ENCODE data around the gene VSX1.

Gene VSX1

DNA sequence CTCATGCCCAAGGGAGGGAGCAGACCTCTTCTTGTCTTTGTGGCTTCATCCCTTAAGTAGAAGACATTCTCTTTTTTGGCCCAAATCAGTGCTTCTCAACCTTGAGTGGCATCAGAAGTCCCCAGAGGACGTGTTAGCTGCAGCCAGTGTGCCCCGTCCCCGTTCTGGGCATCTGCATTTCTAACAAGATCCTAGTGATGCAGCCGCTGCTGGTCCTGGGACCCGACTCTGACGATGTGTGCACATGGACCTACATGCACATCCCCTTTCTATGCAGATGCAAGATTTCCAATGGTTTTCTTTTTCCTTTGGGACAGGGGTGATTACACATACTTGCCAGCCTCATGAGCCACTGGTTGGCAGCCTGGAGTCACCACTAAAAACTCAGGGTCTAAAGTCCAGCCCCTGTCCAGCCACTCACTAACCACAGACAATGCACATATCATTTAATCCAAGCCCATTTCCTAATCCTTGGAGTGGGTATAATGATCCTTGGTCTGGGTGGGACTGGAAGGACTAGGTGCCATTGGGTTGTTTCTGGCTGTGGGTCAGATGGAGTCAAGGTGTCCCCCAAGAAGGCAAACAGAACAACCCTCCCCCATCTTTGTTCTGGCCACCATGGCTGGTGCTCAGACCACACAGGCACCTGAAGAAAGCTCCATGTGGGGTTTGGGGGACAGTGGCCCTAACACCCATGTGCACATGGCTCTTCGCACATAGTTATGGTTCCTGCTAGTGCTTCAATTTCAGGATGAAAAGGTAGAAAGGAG lies 30.4 kb downstream of the VSX1 start:
- no peak for DNase-seq

DNA sequence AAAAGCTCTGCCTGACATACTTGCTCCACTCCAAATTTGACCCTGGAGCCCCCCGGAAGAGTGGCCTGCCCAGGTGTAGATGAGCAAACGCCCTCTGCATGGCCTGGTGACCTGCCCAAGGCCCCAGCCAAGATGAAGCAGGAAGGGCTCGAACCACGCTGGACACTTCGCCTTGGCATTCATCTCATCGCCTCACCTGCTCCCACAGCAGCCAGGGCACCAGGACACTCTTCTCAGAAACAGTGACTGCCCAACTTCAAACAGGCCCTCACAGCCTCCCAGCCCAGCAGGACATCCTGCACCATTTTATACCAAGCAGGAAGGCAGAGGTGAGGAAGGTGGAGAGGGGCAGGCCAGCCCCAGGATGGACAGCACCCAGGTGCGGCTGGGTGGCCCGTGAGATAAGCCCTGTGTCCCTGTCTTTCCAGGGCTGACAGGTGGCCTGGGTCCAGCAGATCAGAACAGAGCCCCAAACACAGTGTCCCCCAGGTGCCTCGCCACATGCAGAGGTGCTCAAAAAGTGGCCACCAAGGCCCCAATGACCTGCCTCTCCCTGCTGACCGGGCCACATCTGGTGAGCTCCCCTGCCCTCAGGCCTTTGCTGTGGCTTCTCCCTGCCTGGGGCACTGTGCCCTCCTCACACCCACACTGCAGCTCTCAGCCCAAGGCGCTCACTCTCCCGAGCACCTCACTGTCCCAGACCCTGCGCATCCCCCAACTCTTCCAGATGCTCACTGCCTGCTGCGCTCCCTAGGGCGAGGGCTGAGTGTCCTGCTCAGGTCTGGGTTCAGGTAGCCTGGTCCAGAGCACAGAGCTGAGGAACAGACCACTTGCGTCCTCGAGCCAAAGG lies 31.2 kb downstream of the VSX1 start:
- no peak for DNase-seq

DNA sequence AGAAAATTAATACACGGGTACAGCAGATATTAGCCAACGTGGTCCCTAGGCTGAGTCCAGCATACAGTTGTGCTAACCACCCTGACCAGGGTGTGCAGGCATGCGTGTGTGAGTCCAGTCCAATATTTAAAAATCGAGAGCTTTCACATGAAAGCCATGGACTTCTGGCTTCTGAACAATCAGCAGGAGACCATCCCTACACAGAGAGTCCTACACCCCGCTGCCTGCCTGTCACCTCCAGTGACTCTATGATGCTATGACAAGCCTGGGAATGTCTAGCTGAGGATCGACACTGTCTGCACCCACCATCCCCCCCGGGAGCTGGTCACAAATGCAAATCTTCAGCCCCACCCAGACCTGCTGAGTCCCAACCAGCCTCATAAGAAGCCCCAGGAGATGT lies 31.9 kb downstream of the VSX1 start:
- DNase-seq: no peak

DNA sequence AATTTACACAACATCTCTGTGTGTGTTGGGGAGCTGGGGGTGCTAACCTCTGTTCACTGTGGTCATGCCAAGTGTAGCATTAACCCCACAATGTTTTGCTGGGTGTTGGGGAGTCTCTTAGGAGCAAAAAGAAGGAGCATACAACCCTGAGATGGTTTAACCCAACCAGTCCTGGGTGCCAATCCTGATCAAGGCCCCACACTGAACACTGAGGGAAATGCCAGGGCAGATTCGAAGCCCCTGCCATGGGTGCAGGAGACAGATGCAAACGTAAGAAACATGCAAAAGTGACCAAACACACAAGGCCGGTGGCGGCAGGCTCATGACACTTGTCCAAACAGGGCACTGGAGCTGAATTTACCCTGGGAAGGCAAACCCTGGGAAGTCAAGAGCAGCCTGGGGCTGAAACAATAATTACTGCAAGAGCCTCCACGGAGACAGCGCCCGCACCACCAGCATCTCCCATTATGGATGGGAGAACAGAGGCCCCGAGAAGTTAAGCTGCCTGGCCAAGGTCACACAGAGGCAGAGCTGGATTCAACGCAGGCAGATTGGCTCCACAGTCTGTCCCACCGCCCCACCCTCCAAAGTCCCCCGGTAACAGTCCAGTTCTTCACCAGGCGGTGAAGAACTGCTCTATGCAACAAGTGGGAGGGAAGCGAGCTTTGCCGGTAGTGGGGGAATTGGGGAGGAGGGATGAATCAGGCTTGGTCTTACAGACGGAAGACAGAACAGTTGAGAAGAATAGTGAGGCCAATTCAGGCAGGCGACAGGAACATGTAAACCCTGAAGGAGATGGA lies 32.5 kb downstream of the VSX1 start:
- DNase-seq: no peak

DNA sequence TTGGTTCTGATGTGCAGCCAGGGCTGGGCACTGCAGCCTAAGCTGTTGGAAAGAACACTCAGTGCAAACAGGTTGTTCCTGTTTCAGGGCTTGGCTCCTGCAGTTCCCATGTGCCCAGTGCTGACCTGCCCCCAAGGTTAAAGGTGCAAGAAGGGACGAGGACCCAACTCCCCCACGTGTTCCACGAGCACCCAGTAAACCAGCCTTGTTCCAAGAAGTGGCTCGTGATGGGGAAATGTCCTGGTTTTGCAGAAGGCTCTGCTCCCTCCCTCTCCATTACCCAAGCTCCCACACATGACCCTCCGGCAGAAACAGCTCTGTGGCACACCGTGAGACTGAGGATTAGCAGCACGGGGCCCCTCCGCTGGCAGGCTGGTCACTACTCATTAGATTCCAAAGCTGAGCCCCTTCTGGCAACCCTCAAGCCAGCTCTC lies 33.4 kb downstream of the VSX1 start:
- no peak for DNase-seq

DNA sequence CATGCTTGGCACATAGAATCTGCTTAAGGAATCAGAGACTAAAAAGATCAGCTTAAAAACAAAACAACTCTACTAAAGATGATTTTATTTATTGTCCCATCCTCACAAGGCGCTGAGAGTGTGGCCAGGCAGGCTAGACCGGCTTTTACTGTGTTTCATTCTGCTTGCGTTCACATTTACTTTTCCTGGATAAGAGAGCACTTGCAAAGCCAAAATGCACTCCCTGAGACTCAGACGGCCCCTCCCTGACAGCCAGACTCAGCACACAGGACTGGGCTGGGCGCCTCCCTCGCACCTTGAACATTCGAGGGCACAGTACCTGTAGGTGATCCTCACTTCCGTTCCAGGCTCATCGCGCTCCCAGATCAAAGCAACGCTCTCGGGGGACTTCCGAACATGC lies 34.2 kb downstream of the VSX1 start:
- no peak for DNase-seq

DNA sequence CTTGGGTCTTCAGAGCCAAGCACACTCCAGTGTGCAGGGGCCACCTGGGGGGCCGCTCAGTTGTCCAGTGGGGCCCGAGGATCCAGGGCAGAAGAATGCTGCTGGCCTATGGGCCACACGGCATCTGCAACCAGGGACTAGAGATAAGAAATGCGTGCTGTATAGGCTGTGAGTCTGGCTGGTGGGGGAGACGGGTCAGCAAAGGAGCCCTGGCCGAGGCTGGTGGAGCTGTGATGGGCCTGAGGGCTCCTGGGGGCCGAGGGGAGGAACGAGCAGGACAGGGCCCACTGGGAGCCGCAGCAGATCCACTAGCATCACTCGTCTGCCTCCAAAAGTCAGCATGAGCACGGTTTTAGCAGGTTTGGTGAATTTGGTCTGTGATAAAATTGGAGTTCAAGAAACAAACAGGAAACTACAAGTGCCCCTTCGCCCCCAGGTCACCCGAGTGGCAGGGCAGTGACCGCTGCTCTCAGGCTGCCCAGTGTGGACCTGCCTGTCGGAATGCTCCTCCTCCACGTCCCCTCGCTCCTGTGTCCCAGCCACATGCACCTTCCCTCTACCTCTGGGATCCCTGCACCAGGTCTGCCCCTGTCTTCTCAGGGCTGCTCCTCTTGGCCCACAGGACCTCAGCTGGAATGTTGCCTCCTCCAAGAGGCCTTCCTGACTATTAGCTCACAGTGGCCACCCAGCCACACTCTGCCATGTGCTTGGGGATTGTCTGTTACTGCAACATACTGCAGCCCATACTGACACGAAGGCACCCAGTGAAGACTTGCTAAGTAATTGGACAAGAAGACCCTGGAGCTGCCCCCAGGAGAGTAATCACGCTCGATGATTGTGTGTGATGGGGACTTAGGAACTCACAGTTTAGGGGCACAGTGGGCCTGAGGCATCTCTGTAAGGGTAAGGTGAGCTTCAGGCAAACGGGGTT lies 34.9 kb downstream of the VSX1 start:
- DNase-seq: no peak

DNA sequence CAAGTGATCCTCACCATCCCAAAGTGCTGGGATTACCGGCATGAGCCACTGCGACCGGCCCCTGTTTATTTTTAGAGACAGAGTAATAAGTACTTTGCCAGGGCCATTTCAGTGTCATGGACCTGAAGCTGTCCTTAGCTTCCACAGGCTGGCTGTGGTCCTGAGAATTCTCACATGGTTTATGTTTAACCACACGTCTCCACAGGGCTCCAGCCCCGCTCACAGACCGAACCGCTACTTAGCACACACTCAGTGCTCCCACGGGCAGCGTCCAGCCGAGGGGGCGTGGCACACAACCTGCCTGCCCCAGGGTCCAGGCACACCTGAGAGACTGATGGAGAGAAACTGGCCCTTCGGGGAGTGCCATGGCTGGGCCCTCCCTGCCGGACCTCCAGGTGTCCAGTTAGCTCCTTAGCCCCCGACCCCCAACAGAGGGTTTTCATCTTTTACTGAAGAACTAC lies 35.7 kb downstream of the VSX1 start:
- no peak for DNase-seq

DNA sequence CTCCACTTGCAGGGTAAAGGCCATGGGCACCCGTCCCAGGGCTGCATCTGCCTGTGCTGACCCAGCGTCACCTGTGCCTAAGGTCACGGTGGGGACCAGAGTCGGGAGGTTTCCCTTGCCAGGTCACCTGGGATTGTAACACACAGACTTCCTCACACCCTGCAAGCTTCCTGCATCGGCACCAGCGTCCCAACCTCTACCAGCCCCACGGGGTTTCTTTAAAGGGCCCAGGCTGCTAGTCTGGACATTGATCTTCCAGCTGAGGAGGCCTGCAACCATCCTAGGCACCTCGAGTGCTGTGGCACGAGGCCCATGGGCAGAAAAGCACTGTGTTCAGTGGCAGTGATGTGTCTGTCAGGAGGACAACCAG lies 36.6 kb downstream of the VSX1 start:
- DNase-seq: no peak

DNA sequence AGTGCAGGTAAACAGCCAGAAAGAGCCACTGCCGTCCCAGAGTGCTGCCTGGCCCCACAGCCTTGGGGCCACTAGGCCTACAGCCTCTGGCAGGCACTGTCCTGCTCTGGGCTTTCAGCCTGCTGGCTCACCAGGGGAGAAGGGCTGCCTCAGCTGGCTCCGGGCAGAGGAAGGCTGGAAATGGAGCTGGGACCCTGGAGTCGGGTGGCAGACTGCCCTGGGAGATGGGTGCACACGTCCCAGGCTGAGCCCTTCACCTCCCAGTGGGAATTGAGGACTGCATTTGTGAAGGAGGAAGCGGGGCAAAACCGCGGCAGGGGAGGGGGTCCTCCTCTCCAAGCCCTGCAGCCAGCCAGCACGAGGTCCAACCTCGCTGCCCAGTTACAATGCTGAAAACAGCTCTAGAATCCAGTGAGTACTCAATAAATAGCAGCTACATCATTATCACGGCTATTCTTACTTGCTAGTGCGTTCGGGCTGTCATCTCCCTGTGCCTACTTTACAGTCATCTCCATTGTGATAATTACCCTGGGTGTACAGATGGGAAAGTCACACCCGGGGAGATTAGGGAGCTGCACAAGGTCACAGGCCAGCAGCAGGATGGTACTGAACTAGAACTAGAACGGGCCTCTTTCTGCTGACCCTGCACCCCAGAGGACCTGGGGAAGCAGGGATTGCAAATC lies 37.1 kb downstream of the VSX1 start:
- DNase-seq: no peak

DNA sequence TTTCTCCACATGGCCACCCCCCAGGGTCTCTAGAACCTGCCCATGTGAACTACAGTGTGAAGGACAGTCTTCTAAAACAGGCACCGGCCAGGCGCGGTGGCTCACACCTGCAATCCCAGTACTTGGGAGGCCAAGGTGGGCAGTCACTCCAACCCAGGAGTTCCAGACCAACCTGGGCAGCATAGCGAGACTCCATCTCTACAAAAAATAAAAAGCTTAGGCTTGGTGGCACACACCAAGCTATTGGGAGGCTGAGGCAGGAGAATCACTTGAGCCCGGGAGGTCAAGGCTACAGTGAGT lies 37.7 kb downstream of the VSX1 start:
- DNase-seq: no peak

DNA sequence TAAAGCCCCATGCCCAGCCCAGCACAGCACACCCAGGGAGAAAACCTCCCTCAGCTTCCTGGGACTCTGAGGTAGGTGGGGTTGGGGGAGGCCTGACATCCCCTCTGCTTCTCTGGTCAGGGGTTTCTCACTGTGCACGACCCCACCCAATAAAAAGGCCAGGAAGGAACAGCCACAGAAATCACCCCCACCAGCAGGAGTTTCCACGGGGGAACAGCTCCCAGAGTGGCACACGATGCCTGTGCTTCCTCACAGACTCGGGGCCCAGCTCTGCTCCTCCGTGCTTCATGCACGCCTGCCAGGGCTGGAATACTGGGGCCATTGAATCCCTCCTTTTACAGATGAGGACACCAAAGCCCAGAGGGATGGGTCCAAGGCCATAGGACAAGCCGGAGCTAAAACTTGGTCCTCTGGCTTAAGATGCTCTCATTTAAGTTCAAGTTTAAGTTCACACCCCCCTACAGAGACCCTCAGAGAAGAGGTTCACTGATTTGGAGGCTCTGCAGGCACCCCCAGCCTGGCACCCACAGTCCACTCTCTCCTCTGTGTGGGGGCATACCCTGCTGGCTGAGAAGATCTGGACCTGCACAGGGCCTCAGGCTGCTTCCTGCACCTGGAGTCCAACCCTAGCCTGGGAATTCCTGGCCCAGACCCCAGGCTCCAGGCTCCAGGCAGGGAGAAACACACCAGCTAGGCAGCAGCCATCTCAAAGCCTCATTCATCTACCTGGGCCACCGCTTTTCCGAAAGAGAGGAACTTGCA lies 38.3 kb downstream of the VSX1 start:
- DNase-seq: no peak

DNA sequence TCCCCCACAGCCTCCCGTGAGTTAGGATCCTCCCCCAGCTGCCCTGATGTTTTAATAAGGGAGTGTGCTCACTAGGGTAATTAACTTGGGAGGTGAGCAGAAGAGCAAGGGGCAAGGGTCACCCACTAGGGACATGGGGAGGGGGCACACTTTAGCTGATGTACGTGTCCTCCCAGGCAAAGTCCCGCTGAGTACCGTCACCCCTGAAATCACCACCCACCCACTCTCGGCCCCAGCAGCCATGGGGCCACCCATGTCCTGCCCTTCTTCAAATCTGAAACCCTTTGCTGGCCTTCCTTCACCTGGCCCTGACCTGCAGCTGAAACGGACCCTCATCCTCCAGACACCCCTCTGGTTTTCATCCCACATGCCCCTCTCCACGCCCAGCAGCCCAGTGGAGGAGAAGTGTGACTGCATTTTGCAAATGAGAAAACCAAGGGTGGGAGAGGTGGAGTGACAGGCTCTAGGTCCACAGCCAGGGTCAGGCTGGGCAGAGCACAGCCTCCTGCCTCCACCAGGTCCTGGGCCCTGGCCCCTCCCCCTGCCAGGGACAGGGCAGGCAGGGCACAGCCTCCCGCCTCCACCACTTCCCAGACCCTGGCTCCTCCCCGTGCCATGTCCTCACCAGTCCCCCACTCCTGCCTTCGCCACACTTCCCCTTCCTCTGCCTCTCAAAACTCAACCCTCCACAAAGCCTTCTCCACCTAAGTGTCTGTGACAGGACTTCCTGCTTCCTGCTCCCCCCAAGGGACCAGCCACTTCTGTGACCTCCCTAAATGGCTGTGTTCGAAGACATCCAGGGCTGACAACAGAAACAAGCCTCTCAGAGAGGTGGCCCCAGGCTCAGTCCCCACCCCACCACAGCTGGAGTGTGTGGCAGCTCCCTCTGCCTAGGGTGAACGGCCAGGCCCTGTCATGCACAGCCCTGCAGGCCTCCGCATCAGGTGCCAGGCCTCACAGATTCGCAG lies 39.1 kb downstream of the VSX1 start:
- no peak for DNase-seq

DNA sequence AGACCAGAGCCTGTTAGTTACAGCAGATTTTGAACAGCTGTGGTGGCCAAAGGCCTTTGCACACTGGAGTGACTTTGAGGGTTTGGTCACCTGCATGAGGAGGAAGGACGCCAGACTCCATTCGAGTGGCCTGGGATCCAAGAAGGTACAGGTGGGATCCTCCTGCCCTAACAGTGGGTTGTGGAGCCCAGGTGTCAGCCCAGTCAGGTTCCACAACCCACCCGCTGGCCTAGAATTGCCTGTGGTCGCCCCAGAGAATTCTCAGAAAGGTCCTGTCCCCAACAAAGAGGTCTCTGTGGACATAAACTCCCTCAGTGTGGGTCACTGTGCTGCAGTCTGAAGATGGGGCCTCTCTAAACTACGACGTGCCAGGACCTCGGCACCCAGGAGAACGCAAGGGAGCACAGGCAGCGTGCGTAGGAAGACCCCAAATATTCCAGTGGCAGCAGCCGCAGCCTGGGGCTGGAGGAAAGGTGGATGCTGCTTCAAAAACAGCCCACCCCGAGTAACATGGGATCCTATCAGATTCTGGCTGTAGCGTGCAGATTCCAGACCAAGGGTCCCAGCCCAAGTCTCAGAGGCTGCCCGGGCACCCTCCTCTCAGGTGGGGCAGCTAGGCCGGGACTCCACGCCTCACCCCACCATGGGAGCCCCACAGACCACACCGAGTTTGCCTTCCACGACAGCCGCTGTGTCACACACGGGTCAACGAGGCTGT lies 40.0 kb downstream of the VSX1 start:
- DNase-seq: no peak

DNA sequence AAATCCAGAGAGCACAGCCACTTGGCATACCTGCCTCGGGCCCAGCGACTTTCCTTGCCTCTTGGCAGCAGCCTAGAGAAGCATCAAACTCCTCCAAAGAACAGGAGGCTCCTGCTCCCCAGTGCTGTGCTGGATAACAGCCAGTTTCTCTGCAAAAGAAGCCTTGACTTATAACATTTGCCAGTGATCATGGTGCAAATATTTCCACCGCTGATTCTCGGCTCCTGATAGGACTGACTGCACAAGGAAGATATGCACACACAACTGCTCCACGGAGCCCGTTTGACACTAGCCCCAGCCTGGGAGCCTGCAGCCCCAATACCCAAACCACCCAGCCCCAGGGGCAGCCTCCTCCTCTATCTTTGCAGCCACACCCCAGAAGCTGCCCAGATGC lies 41.5 kb downstream of the VSX1 start:
- no peak for DNase-seq

DNA sequence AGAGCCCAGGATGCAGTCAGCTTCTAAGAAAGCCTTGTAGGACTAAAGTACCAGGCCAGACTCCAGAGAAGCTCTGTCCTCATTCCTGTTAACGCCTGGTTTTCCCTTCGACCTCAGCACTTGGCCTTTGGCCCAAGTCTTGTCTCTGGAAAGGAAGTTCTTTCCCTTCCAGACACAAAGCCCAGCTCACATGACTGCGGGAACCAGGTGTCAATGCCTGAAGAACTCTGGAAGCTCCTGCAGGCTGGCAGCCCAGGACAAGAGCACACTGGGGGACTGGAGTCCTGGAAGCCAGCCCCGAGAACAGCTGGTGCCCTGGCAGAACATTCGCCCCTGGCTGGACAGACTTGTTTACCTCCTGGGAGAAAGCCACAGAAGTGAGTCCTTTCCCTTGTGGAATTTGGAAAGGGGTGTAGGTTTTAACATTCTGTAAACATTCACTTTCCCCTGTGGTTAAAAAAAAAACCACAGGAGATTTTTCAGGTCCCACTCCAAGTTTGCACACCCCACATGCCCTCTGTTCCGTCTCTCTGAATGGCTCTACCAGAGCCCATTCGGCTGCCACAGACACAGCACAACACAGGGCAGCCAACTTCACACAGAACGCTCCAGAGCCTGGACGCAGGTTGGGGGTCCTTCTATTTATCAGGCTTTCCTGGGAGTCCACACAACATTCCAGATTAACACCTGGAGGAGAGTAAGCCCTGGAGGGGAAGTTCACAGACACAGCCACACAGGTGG lies 42.1 kb downstream of the VSX1 start:
- no peak for DNase-seq

DNA sequence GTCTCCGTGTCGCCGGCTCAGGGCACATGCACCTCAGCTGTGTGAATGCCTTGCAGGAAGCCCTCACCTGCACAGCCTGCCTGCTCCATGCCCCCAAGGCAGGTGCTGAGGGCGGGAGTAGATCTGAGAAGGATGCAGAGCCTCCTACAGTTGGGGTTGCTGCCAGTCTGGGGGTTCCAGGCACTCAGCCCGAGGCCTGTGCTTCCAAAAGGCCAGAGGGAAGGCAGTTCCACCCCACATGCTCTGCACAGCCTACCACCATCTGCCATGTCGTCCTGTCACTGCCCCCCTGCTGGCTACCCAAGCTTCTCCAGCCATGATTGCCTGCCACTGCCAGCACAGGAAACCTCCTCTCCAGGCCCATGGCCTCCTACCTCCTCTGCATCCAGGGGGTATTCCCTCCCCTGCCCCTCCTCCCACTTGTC lies 43.3 kb downstream of the VSX1 start:
- DNase-seq: no peak

DNA sequence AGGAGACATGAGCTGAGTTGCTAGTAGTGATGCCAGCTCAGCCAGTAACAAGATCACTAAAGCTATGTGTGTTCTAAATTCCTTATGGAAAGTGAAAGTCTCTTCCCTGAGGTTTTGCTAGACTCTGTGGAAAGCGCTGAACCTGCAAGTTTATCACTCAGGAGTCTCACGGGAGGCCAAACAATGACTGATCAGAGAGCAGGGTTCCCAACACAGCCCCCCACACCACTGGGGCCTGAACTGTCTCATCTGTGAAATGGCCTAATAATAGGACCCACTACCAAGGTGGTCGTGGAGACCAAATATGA lies 43.9 kb downstream of the VSX1 start:
- no peak for DNase-seq
